HG03175 (cell line): ENCODE data around the gene RNH1.

Experiments
- ATAC-seq: cut with Tn5 transposase; IDR thresholded peaks from one replicate; pipeline ENCODE4 v1.9.1; 2021; ENCODE audit warnings: mild to moderate bottlenecking, moderate library complexity; ENCODE audit not compliant: unreplicated experiment

Gene RNH1

DNA sequence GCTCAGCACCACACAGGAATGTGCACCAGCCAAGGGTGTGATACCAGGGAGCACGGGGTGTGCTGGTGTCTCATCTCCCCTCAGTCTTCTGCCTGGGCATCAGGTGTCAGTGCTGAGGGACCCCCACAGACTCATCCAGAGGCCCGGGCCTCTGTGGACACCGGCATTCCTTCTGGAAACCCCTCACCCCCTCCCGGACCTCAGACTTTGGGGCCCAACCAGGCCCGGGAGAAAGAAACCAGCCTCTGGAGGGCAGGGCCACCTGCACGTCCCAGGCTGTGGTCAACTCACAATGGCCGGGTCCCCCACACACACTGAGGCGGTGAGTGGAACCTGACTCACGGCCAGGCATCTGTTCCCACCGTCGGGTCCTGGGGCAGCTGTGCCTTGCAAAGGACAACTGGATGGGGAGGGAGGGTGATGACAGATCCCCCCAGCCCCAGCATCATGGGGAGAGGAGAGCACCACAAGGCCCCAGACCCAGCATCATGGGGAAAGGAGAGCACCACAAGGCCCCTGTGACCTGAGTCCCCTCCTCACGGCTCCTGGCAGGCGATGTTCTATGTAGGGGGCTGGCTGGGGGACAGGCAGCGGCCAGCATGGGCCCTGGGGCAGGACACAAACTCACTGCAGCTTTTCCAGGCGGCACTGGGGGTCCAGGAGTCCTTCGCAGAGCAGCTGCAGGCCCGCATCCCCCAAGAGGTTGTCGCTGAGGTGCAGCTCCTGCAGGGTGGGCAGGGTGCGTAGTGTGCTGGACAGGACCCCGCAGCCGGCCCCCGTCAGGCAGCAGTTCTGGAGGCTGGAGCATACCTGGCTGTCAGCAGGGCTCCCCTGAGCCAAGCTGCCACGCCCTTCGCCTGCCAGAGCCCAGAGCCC, 7.6 kb downstream of the RNH1 start:
- ATAC-seq: no peak

- no peak for ATAC-seq
Measured at GRCh38 chr11:498297-499181, 8.5 kb downstream of the RNH1 start.

DNA sequence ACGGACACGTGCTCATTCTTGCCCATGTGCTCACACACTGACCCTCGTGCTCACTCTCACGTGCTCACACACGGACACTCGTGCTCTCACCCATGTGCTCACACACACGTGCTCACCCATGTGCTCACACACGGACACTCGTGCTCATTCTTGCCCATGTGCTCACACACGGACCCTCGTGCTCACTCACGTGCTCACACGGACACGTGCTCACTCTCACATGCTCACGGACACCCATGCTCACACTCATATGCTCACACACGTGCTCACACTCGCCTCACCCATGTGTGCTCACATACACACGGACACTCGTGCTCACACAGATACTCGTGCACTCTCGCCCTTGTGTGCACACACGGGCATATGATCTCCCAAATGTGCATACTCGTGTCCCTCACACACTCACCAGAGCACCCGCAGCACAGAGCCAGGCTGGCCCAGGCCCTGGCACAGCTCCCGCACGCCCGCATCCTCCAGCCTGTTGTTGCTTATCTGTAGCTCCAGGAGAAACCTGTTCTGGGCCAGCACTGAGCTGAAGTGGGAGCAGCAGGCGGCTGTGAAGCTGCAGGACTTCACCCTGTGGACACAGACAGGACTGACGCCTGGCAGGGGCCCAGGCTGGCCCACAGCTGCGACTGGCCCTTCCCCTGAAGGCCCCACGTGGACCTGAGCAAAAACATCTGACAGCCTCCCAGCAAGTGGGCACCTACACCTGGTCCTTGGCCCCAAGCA, 9.3 kb downstream of the RNH1 start:
- no peak for ATAC-seq

GRCh38 chr11:496834-497564, 10.0 kb downstream of the RNH1 start:
- ATAC-seq: no peak

DNA sequence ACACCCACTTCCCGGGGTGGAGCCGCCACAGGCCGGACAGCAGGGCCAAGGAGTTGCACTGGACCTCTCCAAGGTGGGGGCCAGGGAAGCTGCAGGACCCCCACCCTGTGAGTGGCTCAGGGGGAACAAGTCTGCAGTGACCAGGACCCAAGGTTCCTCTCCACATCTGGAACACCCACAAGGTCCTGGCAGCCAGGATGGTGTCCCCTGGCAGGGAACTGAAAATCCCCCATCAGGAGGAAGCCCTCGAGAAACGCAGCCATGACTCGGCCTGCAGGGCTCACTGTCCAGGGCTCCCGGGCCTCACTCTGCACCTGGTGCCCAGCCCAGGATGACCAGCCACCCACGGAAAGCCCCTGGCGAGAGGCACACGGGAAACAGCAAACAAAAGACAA, 11.5 kb downstream of the RNH1 start:
- no peak for ATAC-seq

GRCh38 chr11:494761-495536, 12.1 kb downstream of the RNH1 start:
- no peak for ATAC-seq

DNA sequence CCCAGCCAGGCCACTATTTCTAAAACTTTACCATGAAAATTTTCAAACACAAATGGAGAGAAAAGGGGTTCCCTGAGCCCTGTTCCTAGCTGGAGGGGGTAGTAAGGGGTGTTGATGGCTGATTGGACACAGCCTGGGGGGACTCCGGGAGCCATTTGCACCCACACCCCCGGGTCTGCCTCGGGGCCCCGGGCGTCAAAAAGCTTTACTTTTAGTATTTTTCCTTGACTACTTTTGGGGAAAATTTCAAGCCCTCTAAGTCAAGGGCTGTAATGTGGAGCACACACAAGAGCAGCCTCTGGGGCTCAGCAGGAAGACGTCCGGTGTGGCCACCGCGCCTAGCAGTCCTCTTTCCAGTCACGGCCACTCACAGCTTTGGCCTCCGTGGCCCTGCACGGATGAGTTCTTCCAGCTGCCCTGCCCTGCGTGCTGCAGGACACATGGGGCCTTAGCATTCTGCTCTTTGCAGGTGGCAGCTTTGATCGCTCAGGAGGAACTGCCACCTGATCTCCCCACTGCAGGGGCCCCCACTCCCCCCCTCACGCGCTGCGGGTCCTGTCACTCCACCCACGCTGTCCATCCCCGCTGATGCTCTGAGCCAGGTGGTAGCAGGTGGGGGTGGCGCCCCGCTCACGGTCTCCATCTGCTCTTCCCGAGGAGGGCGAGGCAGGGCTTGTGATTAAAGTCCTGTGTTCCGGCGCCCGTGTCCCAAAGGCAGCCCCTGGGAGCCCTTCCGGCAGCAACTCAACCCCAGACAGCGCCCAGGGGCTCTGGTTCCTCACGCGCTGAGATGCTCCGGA, 14.4 kb downstream of the RNH1 start:
- ATAC-seq: no peak

DNA sequence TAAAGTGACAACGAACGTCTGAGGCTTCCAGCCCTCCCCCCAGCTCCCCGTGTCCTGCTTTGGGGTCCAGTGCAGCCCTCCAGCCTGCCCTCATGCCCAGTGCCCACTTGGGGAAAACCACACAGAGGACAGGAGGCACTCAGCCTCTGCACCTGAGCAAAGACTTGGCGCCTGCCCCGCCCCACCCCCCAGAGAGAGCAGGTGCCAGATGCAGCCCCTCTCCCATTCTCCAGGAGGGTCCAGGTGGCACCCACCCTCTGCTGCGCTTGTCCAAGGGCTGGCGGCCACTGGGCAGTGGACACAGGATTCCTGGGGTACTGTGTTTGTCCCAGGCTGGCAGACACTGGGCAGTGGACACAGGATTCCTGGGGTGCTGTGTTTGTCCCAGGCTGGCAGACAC, 15.7 kb downstream of the RNH1 start:
- ATAC-seq: no peak

DNA sequence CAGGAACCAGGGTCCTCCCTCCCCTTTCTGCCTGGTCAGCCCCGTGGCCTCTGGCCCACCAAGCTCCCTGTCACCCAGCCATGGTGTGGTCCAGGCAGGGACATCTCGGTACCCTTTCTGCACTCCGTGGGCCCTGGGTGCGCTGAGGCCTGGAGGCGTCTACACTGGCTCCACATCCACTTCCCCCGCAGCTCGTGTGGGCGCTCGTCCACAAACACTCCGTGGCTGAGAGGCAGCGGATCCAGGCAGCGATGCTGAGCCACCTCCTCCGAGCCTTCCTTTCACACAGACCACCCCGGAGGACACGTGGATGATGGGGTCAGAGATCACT, 16.1 kb downstream of the RNH1 start:
- no peak for ATAC-seq

DNA sequence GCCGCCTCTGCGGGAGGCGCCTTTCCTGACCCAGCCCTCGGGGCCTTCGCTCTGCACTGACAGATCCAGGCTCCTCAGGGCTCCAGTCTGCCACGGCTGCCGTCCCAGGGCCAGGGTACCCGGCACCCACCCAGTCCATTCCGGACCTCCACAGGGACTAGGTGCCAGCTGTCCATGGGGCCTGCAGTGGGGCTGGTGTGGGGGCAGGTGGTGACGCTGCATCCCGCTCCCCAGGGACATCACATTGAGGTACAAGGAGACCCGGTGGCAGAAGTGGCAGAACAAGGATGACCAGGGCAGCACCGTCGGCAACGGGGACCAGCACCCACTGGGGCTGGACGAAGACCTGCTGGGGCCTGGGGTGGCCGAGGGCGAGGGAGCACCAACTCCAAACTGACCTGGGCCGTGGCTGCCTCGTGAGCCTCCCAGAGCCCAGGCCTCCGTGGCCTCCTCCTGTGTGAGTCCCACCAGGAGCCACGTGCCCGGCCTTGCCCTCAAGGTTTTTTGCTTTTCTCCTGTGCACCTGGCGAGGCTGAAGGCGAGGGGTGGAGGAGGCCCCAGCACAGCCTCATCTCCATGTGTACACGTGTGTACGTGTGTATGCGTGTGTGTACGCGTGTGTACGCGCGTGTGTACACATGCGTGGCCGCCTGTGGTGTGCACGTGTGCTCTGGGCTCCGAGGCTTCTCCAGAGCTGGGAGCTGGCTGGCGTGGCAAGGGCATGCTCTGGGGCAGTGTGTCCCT, 16.7 kb downstream of the RNH1 start:
- ATAC-seq: no peak

- ATAC-seq: no peak
Measured at GRCh38 chr11:489610-490185, 17.3 kb downstream of the RNH1 start.

DNA sequence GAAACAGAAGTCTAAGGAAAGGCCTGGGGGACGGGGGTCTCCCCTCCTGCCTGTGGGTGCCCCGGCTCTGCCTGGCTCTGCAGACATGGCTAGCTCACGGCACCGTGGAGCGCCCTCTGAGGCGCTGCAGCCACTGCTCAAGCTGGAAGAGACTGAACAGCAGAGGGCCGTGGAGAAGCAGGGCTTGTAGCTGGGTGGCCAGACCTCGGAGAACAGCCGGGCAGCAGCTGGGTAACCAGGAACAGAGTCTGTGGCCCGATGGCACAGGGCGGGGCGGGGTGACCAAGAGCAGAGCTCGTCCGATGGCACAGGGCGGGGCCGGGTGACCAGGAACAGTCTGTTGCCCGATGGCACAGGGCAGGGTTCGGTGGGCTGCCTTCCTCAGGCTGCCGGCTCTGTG, 18.1 kb downstream of the RNH1 start:
- ATAC-seq: no peak

DNA sequence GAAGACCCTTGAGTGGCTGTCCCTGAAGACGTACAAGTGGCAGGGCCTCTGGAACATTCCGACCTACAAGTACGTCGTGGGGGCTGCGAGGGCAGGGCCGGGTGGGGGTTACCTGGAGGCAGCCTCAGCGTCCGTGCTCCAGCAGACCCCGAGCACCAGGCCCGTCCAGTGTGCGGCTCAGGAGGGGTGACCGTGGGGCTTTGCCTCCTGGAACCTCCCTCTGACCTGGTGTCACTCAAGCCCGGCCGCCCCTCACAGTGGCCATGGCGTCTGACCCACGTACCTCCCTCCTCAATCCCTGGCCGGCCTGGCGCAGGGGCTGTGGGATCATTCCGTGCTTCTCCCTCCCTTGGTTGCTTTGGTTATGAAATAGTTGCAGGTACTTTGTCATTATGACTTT, 18.5 kb downstream of the RNH1 start:
- no peak for ATAC-seq

DNA sequence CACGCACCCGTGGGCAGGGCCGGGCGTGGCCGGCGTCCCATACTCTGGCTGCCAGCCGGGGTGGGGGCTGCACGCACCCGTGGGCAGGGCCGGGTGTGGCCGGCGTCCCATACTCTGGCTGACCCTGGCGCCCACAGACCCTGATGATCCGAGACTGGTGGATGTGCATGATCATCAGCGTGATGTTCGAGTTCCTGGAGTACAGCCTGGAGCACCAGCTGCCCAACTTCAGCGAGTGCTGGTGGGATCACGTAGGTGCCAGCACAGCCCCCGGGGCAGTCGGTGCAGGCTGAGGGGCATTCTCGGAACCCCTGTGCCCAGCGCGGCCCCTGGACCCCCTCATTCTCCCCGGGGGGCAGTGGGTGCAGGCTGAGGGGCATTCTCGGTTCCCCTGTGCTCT, 19.0 kb downstream of the RNH1 start:
- no peak for ATAC-seq

DNA sequence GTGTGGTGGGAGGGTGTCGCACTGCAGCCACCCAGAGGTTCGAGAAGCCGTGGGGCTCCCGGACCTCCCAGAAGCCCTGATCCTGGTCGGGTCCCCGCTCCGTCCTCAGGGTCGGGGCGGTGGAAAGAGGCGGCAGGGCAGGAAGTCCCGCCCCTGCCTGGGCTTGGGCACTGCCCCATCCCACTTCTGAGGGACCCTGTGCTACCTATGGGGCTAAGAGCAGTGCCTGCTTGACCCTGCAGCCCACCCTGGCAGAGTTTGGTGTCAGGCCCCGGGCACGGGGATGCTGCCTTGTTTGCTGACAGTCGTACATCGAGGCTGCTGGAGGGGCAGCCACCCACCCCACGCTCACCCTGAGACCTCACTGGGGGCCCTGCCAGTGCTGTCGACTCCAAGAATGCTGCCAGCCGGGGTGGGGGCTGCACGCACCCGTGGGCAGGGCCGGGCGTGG, 19.4 kb downstream of the RNH1 start:
- ATAC-seq: no peak

- no peak for ATAC-seq
Measured at GRCh38 chr11:486189-486588, 20.9 kb downstream of the RNH1 start.

DNA sequence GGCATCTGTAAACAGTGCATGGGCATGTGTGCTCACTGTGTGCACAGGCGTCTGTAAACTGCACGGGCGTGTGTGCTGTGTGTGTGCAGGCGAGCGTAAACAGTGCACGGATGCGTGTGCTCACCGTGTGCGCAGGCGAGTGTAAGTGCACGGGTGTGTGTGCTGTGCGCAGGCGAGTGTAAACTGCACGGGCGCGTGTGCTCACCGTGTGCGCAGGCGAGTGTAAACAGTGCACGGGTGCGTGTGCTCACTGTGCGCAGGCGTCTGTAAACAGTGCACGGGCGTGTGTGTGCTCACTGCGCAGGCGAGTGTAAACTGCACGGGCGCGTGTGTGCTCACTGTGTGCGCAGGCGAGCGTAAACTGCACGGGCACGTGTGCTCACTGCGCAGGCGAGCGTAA, 22.4 kb downstream of the RNH1 start:
- no peak for ATAC-seq

DNA sequence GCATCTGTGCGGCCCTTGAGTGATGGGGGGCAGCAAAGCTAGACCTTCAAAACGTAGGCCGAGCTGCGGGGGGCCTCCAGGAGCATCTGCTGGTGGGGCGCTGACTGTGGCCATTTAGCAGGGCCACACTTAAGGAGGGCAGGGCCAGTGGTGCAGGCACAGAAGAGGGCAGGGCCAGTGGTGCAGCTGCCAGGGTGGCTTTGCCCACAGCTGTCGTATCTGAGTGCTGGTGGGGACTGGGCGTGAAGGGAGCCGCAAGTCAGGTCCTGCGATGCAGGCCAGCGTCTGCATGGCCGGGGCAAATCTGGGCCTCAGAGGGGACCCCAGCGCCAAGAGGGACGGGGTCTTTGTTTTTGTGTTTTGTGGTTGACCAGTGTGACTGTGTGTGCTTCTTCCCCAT, 27.7 kb downstream of the RNH1 start:
- no peak for ATAC-seq
